HG03342 (cell line): ENCODE measurements around the gene PLCG2.
"Not testable (repeated sequence)": the region's sequence is repeated elsewhere in the genome, so short reads cannot be mapped to it uniquely, and the experiment has no call there.

Experiments used
- ATAC-seq: cut with Tn5 transposase; IDR thresholded peaks from one replicate; pipeline ENCODE4 v1.9.1; 2021; ENCODE audit warnings: mild to moderate bottlenecking, moderate library complexity; ENCODE audit not compliant: unreplicated experiment

PLCG2 gene

DNA sequence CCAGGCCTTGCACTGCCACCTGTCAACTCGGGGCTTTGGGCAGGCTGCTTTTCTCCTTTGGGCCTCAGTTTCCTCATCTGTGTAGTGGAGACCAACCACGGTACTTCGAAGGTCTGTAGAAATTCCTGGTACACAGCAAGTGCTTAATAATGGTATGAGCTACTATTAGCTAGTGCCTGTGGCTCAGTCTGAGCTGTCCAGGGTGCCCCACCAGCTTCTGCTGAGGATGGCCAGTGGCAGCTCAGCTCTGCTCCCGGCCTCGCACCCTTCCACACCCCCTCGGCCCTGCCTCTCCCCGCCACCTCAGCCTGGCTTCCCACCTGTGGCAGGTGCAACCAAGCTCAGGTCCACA, 26.2 kb upstream of the PLCG2 start:
- ATAC-seq = no peak

DNA sequence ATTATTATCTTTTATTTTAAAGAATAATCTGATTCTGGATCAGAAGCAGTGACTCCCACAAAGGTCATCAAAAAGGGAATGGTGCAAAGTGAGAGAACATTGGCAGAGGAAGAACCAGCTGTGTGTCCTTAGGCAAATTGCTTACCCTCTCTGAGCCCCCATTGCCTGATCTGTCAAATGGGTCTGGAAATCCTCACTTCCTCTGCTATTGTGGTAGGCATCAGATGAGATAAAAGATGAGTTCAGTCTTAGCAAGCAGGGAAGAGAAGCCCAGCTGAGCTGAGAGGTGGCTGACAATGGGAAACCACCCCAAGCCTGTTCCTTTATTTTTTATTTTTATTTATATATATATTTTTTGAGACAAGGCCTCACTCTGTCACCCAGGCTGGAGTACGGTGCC, 24.2 kb upstream of the PLCG2 start:
- ATAC-seq = no peak

DNA sequence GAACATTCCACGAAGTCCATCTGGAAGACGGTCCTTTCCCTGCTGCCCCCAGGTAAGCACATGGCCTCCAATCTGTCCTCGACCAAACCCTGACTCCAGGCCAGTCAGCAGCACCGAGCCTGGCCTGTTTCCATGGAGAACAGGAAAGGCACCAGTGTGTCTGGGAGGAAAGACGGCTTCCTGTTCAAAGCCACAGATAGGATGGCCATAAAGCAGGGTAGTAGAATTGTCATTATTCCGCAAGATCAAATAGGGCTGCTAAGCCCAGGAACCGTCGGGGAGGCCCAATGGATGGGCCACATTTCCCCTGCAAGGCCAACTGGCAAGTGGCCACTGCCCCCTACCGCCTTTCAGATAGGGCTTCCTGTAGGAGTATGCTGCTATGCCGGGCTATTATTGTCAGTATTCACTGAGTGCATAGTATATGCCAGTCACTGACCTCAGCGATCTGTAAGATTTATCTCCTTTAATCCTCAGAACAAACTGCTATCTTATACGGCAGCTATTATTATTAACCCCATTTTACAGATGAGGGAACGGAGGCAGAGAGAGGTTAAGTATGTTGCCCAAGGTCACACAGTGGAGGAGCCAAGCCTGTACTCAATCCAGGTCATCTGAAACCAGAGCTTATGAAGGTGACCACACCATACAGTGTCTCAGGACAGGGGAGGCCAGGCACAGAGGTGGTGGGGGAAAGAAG, 23.0 kb upstream of the PLCG2 start:
- no peak for ATAC-seq

DNA sequence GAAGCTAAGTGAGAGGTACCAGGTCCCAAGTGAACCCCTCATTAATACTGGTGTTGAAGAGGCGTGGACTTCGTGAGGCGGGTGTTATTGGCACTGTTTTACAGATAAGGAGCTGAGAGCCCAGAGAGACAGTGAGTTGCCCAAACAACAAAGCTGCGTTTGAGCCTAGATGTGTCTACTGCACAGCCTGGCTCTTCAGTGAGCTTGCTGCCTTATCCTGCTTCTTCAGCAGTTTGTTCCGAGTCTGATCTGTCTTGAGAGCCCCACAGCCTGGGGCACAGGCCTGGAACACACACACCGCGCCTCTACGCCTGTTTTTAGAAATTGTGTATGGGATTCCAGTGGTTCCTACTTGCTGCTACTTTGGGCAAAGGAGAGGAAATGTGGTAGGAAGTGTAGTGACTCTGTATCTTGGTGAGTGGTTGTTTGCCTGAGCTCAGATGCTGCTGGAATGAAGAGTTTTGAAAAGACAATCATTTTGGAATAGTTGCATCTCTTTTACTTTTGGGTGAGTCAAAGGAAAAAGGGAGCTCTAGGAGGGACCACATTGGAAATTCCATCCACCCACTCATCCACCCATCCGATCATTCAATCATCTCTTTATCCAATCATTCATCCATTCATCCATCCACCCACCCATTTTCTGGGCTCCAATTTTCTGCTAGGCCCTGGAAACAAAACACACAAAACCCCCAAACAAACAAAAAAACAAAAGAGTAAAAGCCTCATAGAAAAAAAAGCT, 22.3 kb upstream of the PLCG2 start:
- ATAC-seq = no peak

DNA sequence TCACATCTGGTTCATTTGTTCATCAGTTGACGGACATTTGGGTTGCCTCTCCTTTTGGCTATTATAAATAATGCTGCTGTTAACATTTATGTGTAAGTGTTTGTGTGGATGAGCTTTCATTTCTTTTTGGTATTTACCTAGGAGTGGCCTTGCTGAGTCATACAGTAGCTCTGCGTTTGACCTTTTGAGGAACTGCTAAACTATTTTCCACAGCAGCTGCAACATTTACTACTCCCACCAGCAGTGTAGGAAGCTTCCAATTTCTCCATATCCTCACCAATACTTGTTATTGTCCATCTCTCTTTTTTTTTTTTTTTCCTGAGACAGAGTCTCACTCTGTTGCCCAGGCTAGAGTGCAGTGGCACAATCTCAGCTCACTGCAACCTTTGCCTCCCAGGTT, 20.7 kb upstream of the PLCG2 start:
- no peak for ATAC-seq

DNA sequence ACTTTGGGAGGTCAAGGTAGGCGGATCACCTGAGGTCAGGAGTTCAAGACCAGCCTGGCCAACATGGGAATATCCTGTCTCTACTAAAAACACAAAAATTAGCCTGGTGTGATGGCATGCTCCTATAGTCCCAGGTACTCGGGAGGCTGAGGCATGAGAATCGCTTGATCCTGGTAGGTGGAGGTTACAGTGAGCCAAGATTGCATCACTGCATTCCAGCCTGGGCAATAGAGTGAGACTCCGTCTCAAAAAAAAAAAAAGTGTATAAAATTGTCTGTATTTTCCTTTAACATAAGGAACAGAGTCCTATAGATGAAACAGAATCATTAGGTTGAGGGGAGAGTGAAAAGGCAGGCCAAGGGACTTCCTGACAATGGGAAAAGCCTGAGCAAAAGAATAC, 16.8 kb upstream of the PLCG2 start:
- ATAC-seq = not testable (repeated sequence)

DNA sequence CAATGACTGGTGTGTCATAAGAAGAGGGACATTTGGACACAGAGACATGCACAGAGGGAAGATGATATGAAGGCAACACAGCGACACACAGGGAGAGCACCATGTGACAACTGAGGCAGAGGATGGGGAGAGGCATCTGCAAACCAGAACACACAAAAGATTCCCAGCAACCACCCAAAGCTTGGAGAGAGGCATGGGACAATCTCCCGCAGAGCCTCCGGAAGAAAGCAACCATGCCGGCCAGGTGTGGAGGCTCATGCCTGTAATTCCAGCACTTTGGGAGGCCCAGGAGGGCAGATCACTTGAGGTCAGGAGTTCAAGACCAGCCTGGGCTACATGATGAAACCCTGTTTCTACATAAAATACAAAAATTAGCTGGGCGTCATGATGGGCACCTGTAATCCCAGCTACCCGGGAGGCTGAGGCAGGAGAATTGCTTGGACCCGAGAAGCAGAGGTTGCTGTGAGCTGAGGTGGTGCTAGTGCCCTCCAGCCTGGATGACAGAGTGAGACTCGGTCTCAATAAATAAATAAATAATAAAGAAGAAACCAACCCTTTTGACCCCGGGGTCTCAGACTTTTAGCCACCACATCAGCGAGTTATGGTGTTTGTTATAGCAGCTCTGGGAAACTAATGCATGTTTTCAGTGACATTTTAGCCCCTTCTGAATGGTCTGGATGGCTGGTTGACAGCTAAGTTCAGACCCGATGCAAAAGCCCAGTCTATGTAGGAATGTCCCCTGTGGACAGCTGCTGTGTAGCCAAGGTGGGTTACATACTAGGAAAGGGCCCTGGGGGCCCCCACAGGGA, 13.8 kb upstream of the PLCG2 start:
- no peak for ATAC-seq

DNA sequence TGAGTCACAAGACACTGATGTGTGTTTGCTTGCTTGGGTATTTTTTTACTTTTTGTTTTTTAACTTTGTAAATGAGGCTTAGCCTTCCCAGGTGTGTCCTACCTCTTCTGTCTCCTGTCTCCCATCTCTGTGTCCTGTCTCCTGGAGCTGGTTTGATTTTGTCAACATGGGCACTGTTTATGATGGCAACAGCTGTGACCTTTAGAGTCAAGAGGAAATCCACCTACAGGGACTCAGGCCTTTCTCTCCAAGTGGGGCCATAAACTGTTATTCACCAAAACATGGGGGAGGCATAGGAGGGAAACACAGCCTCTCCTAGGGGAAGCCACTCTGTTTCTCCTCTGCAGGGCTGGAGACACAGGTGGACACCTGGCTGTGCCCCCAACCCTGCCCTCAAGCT, 13.1 kb upstream of the PLCG2 start:
- ATAC-seq = no peak

DNA sequence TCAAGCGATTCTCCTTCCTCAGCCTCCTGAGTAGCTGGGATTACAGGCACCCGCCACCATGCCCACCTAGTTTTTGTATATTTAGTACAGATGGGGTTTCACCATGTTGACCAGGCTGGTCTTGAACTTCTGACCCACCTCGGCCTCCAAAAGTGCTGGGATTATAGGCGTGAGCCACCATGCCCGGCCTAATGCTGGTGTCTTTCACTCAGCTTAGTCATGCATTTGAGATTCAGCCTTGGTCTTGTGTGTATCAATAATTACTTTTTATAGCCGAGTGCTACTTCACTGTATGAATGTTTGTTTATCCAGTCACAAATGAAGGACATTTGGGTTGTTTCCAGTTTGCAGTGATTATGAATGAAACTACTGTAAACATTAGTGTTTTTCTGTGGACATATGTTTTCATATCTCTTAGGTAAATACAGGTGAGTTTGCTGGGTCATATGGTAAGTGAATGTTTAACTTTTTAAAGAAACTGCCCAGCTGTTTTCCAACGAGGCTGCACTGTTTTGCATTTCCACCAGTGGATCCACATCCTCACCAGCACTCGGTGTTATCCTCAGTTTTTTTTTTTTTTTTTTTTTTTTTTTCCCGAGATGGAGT, 11.0 kb upstream of the PLCG2 start:
- ATAC-seq = no peak

DNA sequence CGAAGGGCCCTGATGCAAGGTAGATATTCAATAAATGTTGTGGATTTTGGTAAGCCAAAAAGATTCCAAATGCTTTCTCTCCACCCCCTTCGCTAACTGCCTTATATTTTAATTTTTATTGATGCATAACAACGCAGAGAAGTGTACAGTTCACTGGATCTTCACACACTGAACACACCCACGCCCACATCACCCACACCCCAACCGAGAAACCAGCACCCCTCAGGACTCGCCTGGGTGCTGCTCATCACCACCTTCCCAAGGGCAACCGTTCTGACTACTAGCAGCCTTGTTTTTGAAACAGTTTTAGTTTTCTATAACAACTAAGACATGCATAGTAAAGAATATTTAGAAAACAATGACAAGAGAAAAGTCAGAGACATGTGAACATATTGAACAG, 9.1 kb upstream of the PLCG2 start:
- no peak for ATAC-seq

DNA sequence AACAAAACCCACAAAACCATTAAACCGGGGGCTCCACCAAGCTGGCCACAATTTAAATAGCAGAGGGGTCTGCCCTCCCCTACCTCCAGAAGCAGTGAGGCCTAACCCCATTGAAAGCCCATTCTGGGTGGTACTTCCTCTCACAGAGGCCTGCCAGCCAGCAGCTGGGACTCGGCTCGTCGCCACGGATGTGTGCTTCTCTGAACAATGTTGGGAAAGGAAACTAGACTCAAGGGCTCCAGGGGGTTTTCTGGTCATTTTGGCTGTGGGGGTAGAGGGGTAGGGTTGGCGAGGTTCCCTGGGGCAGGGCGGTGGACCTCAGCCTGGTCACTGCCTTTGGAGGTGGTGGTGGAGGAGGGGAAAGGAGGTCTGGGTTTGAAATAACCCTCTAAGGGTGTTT, 4.7 kb upstream of the PLCG2 start:
- no peak for ATAC-seq

DNA sequence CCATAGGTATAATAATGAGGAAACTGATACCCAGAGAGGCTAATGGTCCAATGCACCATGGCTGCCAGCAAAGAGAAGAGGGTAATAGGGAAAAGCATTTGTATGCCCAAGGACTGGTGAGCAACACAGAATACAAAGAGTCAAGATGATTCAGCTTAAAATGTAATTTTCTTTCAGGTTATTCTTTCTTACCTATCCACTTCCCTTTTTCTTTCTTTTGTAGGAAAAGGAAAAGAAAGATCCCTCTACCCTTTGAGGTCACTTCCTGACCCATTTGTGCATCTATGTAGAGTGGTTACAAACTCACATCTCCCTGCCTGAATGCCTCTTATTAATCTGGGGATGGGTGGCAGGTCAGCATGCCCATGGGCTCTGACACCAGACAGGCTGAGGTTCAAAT, 3.5 kb upstream of the PLCG2 start:
- no peak for ATAC-seq

DNA sequence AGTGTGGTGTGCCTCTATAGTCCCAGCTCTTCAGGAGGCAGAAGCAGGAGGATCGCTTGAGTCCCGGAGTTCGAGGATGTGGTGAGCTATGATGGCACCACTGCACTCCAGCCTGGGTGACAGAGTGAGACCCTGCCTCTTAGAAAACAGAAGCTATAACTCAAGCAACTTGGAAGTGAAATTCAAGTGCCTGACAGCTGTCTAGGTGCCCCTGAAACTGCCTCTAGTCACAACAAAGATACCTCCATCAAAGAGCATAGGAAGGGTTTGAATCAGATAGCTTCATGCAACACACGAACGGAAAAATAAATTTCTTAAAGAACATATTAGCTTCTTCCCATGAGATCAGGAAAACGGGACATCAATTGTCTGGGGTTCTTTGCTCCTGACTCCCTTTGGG, 860 bp upstream of the PLCG2 start:
- ATAC-seq = no peak

DNA sequence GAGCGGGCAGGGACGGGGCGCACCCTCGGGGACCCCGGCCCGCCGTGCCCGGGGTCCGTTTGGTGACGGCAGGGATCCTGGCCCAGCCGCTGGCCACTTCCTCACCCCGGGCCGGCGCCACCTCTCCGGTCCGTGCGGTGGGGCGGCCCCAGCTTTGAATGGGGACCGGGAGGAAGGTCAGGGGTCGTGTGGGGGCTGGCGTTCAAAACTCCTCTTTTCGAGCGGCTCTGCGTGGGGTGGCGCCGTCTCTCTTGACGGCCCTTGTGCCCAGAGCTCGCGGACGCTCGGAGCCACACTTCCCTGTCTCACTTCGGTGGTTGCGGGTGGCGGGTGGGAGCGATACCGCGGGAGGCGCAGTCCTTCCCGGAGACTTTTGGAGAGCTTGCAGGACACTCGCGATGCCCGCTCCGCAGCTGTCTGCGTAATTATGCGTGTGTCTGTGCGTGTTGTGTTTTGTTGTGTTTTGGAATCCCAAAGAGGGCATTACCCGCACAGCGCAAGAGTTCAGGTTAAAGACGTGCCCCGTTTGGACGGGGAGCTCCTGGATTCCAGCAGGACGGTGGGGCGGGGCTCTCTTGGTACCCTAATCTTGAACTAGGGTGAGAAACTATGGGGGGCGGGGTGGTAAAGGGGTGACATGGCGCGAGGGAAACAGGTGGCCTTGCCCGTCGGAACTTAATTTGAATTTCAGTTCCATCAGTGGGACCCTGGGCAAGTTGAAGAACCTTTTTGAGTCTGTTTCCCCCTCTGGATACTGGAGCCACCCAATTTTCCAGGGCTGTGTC, 637 bp downstream of the PLCG2 start:
- peak; percentile 14 for ATAC-seq

DNA sequence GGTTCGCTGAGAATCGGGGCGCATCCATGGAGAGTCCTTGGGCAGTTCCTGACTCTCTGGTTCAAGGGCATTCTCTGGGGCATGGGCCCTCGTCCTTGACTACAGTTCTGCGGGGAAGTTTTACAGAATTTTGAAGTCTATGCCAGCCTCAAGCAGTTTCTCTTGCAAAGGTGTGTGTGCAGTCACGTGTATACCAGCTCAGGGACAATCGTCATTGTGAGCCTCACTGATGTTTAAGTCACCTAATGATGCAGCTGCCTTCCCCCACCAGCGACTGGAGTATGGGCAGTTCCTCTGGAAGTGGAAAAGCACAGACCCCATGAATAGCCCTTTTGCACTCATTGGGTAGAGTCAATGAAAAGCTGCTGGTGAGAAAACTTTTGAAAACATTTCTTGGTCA, 1.3 kb downstream of the PLCG2 start:
- ATAC-seq = no peak

DNA sequence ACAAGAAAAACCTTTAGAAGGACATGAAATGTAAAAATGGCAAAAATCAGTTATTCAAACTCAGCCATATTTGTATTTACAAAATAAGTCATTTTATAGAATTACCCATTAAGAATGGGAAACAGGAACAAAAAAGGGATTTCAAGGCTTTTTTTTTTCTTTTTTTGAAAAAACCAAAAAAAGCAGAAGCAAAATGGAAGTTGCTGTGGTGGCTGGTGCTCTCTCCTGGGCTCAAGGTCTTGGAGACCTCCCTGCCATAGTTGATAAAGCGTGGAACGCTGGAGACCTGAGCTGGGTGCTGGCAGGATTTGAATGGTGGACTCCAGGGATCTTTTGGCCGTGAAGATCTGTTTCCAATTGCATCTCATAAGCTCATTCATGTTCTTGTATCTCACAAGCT, 3.1 kb downstream of the PLCG2 start:
- no peak for ATAC-seq

DNA sequence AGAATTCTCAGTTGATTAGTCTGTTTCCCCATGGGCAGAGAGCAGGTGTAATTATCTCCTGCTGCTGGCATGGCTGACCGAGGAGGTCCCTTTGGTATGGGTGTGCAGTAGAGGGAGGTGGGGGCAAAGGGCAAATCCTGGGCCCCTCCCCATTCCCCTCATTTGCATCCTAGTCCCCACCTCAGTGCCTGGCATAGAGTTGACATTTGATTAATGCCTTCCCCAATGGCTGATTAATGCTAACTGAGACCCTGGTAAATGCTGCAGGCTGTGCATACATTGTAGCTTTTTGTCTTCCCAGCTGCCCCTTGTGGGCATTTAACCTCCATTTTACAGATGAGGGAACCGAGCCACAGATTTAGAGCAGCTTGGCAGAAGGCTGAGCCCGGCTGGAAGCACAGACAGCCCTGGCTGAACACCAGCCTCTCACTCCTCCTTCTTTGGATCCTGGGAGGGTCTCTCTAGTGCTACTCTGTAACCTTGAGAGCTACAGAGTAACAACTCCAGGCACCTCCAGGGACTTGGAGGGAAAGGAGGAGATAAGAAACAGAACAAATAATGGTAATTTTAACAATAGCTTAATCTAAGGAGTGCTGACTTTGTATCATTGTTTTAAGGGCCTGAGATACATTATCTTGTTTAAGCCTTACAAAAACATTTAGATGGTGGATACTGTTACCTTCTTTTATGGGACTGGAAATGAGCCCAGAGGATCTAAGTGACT, 5.1 kb downstream of the PLCG2 start:
- ATAC-seq = no peak

DNA sequence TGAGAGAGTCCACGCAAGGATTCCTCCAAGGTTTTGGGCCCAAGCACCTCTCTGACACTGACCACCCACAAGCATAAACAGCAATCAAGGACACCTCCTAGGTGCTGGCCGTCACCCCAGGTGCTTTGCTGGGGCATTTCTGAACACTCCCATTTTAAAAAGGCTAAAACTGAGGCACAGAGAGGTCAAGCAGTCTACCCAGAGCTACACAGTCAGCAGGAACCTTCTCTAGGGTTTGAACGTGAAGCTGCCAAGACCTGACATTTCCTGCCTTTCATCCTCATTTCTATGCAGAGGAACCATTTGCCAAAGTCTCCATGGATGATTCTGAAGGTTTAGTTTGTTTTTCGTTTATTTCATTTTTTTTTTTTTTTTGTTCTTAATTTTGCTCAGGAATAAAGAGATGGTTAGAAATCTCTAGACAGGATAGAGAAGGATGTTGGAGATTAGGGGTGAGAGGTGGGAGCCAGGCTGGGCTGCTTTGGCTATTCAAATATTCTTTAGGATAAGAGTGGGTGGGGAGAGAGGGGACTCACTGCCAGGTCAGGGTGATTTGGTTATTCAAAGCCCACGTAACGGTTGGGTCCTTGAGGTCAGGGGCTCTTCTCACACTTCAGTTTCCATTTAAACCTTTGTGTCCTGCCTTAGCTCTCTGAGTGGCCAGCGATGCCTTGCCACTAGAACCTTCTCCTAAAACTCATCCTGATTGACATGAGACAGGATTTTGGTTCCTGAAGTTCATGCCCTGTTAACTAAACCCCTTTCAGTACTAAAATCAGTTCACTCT, 6.2 kb downstream of the PLCG2 start:
- ATAC-seq = no peak

DNA sequence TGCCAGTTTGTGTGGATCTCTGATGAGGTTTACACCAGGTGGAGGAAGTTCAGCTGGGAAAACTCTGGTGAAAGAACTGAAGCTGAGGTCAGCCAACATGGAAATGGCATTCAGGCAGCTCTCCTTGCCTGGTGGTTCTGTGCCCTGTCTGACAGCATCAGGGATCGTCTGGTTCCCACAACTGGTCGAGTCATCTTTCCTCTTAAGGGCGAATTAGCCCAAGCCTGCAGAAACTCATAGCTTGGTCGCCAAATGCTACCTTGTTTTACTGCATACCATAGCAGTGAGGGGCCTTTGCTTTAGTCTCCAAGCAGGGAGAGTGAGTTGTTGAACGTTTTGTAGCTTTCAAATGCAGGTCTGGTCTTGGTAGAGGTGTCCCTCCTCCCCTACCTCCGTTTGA, 7.2 kb downstream of the PLCG2 start:
- no peak for ATAC-seq
